MCF 10A (cell line): Measurements from ENCODE around the gene BRSK2. TPM values are rescaled to one million over a fixed set of nuclear protein-coding genes. Genes with fewer than 3 reads are reported as not detected.

Source experiments
- BruUV-seq: library from RNA; stranded (reverse); fragments of 400-500 nt; replicated peaks from 2 replicates; lab custom pipeline; 2021; lab: Mats Ljungman, UMichigan
- CTCF ChIA-PET: fragments of 300-600 bp; sonication (Branson Sonifier 250); formaldehyde crosslinking; extraction: SDS; loops from one replicate; lab custom pipeline; 2021; ENCODE audit warnings: antibody characterized with exemption, inconsistent platforms; lab: Yijun Ruan, JAX
- POLR2A ChIA-PET: fragments of 300-600, 350-650 bp; sonication (Branson Sonifier 250); formaldehyde crosslinking; extraction: SDS; loops from one replicate; lab custom pipeline; 2020; ENCODE audit warnings: antibody characterized with exemption, inconsistent platforms; lab: Yijun Ruan, JAX
- DNase-seq: peaks from one replicate; pipeline ENCODE4 v3.0.0-alpha.2; 2018; ENCODE audit not compliant: unreplicated experiment
- H3K27ac Mint-ChIP-seq: one replicate; pipeline ENCODE4 v1.8.0; 2022; ENCODE audit warnings: mild to moderate bottlenecking, low read depth, mixed read lengths; ENCODE audit not compliant: unreplicated experiment
- H3K27me3 Mint-ChIP-seq: one replicate; pipeline ENCODE4 v1.8.0; 2022; ENCODE audit warnings: mixed read lengths; ENCODE audit not compliant: insufficient read depth, unreplicated experiment
- H3K36me3 Mint-ChIP-seq: one replicate; pipeline ENCODE4 v1.8.0; 2022; ENCODE audit warnings: mild to moderate bottlenecking, moderate library complexity, mixed read lengths; ENCODE audit not compliant: insufficient read depth, unreplicated experiment
- H3K4me1 Mint-ChIP-seq: one replicate; pipeline ENCODE4 v1.8.0; 2022; ENCODE audit warnings: mixed read lengths; ENCODE audit not compliant: insufficient read depth, unreplicated experiment
- H3K4me3 Mint-ChIP-seq: one replicate; pipeline ENCODE4 v1.8.0; 2022; ENCODE audit warnings: mild to moderate bottlenecking, moderate library complexity, mixed read lengths; ENCODE audit not compliant: unreplicated experiment
- H3K9me3 Mint-ChIP-seq: one replicate; pipeline ENCODE4 v1.8.0; 2022; ENCODE audit warnings: mixed read lengths; ENCODE audit not compliant: unreplicated experiment
- CTCF ChIP-seq: fragments of 200-600 bp; IDR thresholded peaks from one replicate; pipeline ENCODE4 v1.8.0; 2022; ENCODE audit warnings: antibody characterized with exemption, mild to moderate bottlenecking; ENCODE audit not compliant: unreplicated experiment
- intact Hi-C: fragments of 100-400 bp; cut with micrococcal nuclease; formaldehyde crosslinking; loops from 2 replicates; pipeline ENCODE4 v1.14.1; 2022
- total RNA-seq: library from RNA; stranded (reverse); gene quantifications from 2 replicates; pipeline ENCODE4 v1.2.3, GENCODE V29; 2022

The BRSK2 gene
- total RNA-seq, 1 experiment from 2014 or later = 0.44 TPM

- ChIA-PET POLR2A (interaction anchor here (1.2 kb wide), 1 partner anchor 18 kb away, joined by 4 read pairs; no protein-coding TSS in a partner anchor), CTCF (no interaction called here)
- no peaks in the 10 kb centered on the region for H3K9me3 Mint-ChIP-seq
- BruUV-seq = no TSS peak
- H3K4me3 Mint-ChIP-seq = no peak overlapping the region
- intact Hi-C loops = no loop called here
- DNase-seq = no peak
- H3K4me1 Mint-ChIP-seq = peaks cover 6% of the 10 kb centered on the region
- no peak for TF ChIP-seq CTCF
- peaks cover 52% of the 10 kb centered on the region for H3K27me3 Mint-ChIP-seq
- H3K36me3 Mint-ChIP-seq = no peaks in the 10 kb centered on the region
- no peak overlapping the region for H3K27ac Mint-ChIP-seq
Measured at GRCh38 chr11:1360181-1360834, 29.4 kb upstream of the BRSK2 start.

GRCh38 chr11:1360835-1361357 lies 28.8 kb upstream of the BRSK2 start:
- peaks cover 56% of the 10 kb centered on the region for H3K27me3 Mint-ChIP-seq
- POLR2A ChIA-PET = interaction anchor here (0.7 to 1.2 kb wide), 2 partner anchors 18 to 188 kb away, joined by 3 to 4 read pairs; no protein-coding TSS in a partner anchor
- TF ChIP-seq CTCF = no peak
- intact Hi-C loops = no loop called here
- BruUV-seq = no TSS peak
- no peak overlapping the region for H3K27ac Mint-ChIP-seq
- no peak for DNase-seq
- H3K4me1 Mint-ChIP-seq = peaks cover 6% of the 10 kb centered on the region
- no peaks in the 10 kb centered on the region for H3K9me3 Mint-ChIP-seq
- no peaks in the 10 kb centered on the region for H3K36me3 Mint-ChIP-seq
- no peak overlapping the region for H3K4me3 Mint-ChIP-seq
- CTCF ChIA-PET = no interaction called here

- intact Hi-C loops = no loop called here
- H3K9me3 Mint-ChIP-seq = no peaks in the 10 kb centered on the region
- peaks cover 2% of the 10 kb centered on the region for H3K4me1 Mint-ChIP-seq
- TF ChIP-seq CTCF = no peak
- no peak overlapping the region for H3K4me3 Mint-ChIP-seq
- no TSS peak for BruUV-seq
- DNase-seq = no peak
- H3K36me3 Mint-ChIP-seq = no peaks in the 10 kb centered on the region
- H3K27ac Mint-ChIP-seq = no peak overlapping the region
- CTCF ChIA-PET = no interaction called here
- POLR2A ChIA-PET = interaction anchor here (0.7 to 1.2 kb wide), 2 partner anchors 19 to 187 kb away, joined by 3 to 4 read pairs; no protein-coding TSS in a partner anchor
- H3K27me3 Mint-ChIP-seq = peaks cover 51% of the 10 kb centered on the region
Measured at GRCh38 chr11:1361882-1362281, 27.9 kb upstream of the BRSK2 start.

- DNase-seq = no peak
- H3K4me3 Mint-ChIP-seq = no peak overlapping the region
- no peaks in the 10 kb centered on the region for H3K9me3 Mint-ChIP-seq
- POLR2A ChIA-PET = no interaction called here
- BruUV-seq = no TSS peak
- CTCF ChIA-PET = no interaction called here
- H3K4me1 Mint-ChIP-seq = no peaks in the 10 kb centered on the region
- no peak for TF ChIP-seq CTCF
- H3K27ac Mint-ChIP-seq = no peak overlapping the region
- peaks cover 34% of the 10 kb centered on the region for H3K27me3 Mint-ChIP-seq
- no peaks in the 10 kb centered on the region for H3K36me3 Mint-ChIP-seq
- intact Hi-C loops = no loop called here
Measured at GRCh38 chr11:1367721-1368120, 22.0 kb upstream of the BRSK2 start.
